Fibroblast of lung (primary cell): ENCODE results near the gene GPSM1. TPM values are rescaled to one million over a fixed set of nuclear protein-coding genes. Genes with fewer than 3 reads are reported as not detected.

ENCODE experiments used
- DNase-seq, 2 donors: peaks; one replicate each; pipeline versions ENCODE4 v3.0.0 to v3.0.0-alpha.2; 2010; ENCODE audit warnings: low read depth in 2 of 2
- H2AFZ ChIP-seq: 2 replicates; pipeline ENCODE4 v1.5.1; 2012; ENCODE audit warnings: low read length, control low read depth, inconsistent platforms
- H3K27ac ChIP-seq: 2 replicates; pipeline ENCODE4 v1.5.1; 2011; ENCODE audit warnings: low read length, control low read depth; ENCODE audit not compliant: insufficient read depth
- H3K27me3 ChIP-seq: 2 replicates; pipeline ENCODE4 v1.5.1; 2011; ENCODE audit warnings: mild to moderate bottlenecking, low read length; ENCODE audit not compliant: control insufficient read depth, insufficient read depth
- H3K36me3 ChIP-seq: 2 replicates; pipeline ENCODE4 v1.5.1; 2011; ENCODE audit warnings: low read length; ENCODE audit not compliant: control insufficient read depth, insufficient read depth
- H3K4me1 ChIP-seq: 2 replicates; pipeline ENCODE4 v1.5.1; 2011; ENCODE audit warnings: low read length; ENCODE audit not compliant: control insufficient read depth, insufficient read depth; ENCODE audit errors: extremely low read depth
- H3K4me2 ChIP-seq: 2 replicates; pipeline ENCODE4 v1.5.1; 2011; ENCODE audit warnings: low read length, control low read depth; ENCODE audit not compliant: insufficient read depth; ENCODE audit errors: extremely low read depth
- H3K4me3 ChIP-seq, 4 experiments: fragments of 200-600 bp in 1 of 4; sonication (generic) in 1 of 4; replicated peaks in 1 of 4; 2 replicates each; pipeline ENCODE4 v1.5.1; 2011 to 2016; ENCODE audit warnings: low read length in 4 of 4, low read depth in 3 of 4, mild to moderate bottlenecking in 3 of 4, control low read depth in 2 of 4, inconsistent platforms in 1 of 4, mixed read lengths in 1 of 4; ENCODE audit not compliant: insufficient read depth in 1 of 4; ENCODE audit errors: control extremely low read depth in 1 of 4
- H3K79me2 ChIP-seq: 2 replicates; pipeline ENCODE4 v1.5.1; 2012; ENCODE audit warnings: mild to moderate bottlenecking, low read length, inconsistent platforms; ENCODE audit not compliant: control insufficient read depth, insufficient read depth
- H3K9ac ChIP-seq: 2 replicates; pipeline ENCODE4 v1.5.1; 2011; ENCODE audit warnings: mild to moderate bottlenecking, low read length, control low read depth; ENCODE audit not compliant: insufficient read depth
- H3K9me3 ChIP-seq: 2 replicates; pipeline ENCODE4 v1.5.1; 2012; ENCODE audit warnings: low read depth, low read length; ENCODE audit not compliant: control insufficient read depth, insufficient read depth
- H4K20me1 ChIP-seq: 2 replicates; pipeline ENCODE4 v1.5.1; 2011; ENCODE audit warnings: low read length; ENCODE audit not compliant: control insufficient read depth, insufficient read depth; ENCODE audit errors: extremely low read depth
- EZH2 ChIP-seq: IDR thresholded peaks from 2 replicates; pipeline ENCODE4 v1.5.1; 2012; ENCODE audit warnings: low read length, control low read depth, mild to moderate bottlenecking; ENCODE audit errors: missing control alignments
- polyA plus RNA-seq, 2 donors: library from polyadenylated mRNA; depleted of rRNA in 1 of 2; stranded (reverse) in 1 of 2; unstranded in 1 of 2; fragments of >200 nt; gene quantifications; 2 replicates each; pipeline ENCODE4 v1.2.1, GENCODE V29; 2011 to 2012; ENCODE audit warnings: missing spikeins in 1 of 2
- total RNA-seq: library from RNA; depleted of rRNA; stranded (reverse); fragments of >200 nt; gene quantifications from 2 replicates; pipeline ENCODE4 v1.2.1, GENCODE V29; 2014
- TF ChIP-seq, protein P1 (sequence below), 2 donors: IDR thresholded peaks in 1 of 2; conservative IDR thresholded peaks in 1 of 2; 1 replicate in 1 of 2; 2 replicates in 1 of 2; pipeline ENCODE4 v1.5.1; 2011 to 2012; ENCODE audit warnings: low read length in 2 of 2, control low read depth in 1 of 2, inconsistent platforms in 1 of 2, low read depth in 1 of 2, mild to moderate bottlenecking in 1 of 2

GPSM1 gene
- total and polyA plus RNA-seq, 2 donors (not counting 1 experiment from before 2014, with no cell fraction given), result 15.8 to 60.3 TPM

DNA sequence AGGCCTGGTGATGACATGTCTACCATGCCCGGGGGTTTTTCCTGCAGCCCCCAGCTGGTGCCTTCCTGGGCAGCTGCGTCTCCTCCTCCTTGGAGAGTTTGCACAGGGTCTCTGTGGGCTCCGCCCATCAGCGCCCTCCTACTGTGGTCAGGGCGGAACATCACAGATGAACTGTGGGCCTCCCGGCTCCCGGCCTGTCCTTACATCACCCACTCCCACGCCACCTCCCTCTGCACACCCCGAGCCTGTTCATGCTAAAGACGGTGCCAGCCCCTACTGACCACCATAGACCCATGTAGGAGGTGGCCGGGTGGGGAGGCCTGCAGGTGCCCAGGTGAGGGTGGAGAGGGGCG is 12.6 kb downstream of the GPSM1 start:
- H3K4me2 ChIP-seq, result no peak overlapping the region
- H3K36me3 ChIP-seq, result peaks cover 55% of the 10 kb centered on the region
- no peaks in the 10 kb centered on the region for H3K79me2 ChIP-seq
- no peak overlapping the region for H3K9ac ChIP-seq
- no peak overlapping the region for H2AFZ ChIP-seq
- H3K4me1 ChIP-seq, result peaks cover 7% of the 10 kb centered on the region
- H3K9me3 ChIP-seq, result no peaks in the 10 kb centered on the region
- H3K4me3 ChIP-seq, result no peak overlapping the region
- no peak overlapping the region for H3K27ac ChIP-seq
- DNase-seq, result no peak
- H4K20me1 ChIP-seq, result no peaks in the 10 kb centered on the region
- TF ChIP-seq, protein P1, sequence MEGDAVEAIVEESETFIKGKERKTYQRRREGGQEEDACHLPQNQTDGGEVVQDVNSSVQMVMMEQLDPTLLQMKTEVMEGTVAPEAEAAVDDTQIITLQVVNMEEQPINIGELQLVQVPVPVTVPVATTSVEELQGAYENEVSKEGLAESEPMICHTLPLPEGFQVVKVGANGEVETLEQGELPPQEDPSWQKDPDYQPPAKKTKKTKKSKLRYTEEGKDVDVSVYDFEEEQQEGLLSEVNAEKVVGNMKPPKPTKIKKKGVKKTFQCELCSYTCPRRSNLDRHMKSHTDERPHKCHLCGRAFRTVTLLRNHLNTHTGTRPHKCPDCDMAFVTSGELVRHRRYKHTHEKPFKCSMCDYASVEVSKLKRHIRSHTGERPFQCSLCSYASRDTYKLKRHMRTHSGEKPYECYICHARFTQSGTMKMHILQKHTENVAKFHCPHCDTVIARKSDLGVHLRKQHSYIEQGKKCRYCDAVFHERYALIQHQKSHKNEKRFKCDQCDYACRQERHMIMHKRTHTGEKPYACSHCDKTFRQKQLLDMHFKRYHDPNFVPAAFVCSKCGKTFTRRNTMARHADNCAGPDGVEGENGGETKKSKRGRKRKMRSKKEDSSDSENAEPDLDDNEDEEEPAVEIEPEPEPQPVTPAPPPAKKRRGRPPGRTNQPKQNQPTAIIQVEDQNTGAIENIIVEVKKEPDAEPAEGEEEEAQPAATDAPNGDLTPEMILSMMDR (conservative IDR thresholded peaks at IDR 0.05 in 1 of 2, IDR thresholded peaks at IDR 0.05 in 1 of 2; ENCODE audit: low read depth in 1 of 2, low read length in 2 of 2), result no peak
- TF ChIP-seq EZH2, result no peak
- H3K27me3 ChIP-seq, result no peaks in the 10 kb centered on the region

DNA sequence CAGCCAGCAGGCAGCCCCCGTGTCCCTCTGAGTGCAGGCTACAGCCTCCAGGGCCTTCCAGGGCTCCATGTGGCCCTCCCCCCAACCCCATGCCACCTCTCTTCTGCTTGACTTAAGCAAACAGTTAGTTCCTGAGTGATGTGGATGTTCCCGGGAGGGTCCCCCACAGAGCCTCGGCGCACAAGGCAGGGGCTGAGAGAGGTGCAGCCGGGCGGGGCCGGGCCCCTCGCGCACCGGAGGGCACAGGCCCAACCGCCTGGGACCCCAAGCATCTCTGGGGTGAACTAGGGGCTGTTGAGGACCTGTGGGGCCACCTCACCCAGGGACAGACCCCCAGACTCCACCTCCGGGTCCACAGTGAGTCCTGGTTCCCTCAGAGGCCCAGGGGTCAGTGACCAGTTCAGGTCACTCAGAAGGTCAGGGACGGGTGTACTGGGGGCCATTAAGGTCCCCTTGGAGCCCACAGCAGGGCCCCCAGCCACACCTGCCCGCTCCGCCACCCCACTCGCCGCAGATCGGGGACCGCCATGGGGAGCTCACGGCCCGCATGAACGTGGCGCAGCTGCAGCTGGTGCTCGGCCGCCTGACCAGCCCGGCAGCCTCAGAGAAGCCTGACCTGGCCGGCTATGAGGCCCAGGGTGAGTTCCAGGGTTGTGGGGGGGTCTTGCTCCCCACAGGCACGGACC is 13.2 kb downstream of the GPSM1 start:
- no peak overlapping the region for H3K27ac ChIP-seq
- peaks cover 52% of the 10 kb centered on the region for H3K36me3 ChIP-seq
- H3K4me2 ChIP-seq, result no peak overlapping the region
- H3K79me2 ChIP-seq, result no peaks in the 10 kb centered on the region
- peaks cover 13% of the 10 kb centered on the region for H3K4me1 ChIP-seq
- H3K9ac ChIP-seq, result no peak overlapping the region
- DNase-seq, result no peak
- TF ChIP-seq, protein P1 (conservative IDR thresholded peaks at IDR 0.05 in 1 of 2, IDR thresholded peaks at IDR 0.05 in 1 of 2; ENCODE audit: low read depth in 1 of 2, low read length in 2 of 2), result no peak
- TF ChIP-seq EZH2, result no peak
- no peaks in the 10 kb centered on the region for H4K20me1 ChIP-seq
- no peak overlapping the region for H3K4me3 ChIP-seq
- H3K27me3 ChIP-seq, result no peaks in the 10 kb centered on the region
- H2AFZ ChIP-seq, result no peak overlapping the region
- no peaks in the 10 kb centered on the region for H3K9me3 ChIP-seq

DNA sequence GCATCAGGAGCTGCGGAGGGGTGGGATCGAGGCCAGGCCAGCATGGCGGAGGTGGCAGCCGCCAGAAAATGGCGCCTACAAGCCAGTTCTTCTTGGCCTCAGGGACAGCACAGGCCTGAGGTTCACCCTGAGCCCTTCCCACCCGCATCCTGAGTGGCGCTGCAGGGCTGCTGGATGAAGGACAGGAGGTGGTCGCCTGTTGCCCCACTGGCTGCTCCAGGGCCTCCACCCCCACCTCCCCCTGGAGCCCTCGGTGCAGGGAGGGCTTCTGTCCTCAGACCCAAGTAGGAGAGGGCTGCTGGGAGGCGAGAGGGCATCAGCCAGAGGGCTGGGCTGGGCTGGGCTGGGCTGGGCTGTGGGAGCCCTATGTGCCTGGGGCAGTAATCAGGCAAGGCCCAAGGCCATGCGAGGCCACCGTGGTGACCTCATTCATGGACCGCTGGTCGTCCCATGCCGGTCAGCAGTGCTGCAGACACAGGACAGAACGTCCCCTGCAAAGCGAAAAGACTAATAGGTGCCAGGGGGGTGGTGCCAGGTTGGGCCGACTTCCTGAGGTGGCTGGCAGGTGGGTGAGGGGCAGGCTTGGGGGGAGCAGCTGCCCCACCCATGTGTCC is 13.8 kb downstream of the GPSM1 start:
- TF ChIP-seq EZH2, result no peak
- TF ChIP-seq, protein P1 (conservative IDR thresholded peaks at IDR 0.05 in 1 of 2, IDR thresholded peaks at IDR 0.05 in 1 of 2; ENCODE audit: low read depth in 1 of 2, low read length in 2 of 2), result no peak

More for the DNA sequence above, 13.8 kb downstream of the GPSM1 start:
- Histone ChIP-seq H3K4me1 (peaks cover 20% of the 10 kb centered on the region), H3K36me3 (peaks cover 49% of the 10 kb centered on the region), H3K4me3 (no peak overlapping the region), H4K20me1 (no peaks in the 10 kb centered on the region), H2AFZ (no peak overlapping the region), H3K79me2 (no peaks in the 10 kb centered on the region), H3K4me2 (no peak overlapping the region), H3K27ac (no peak overlapping the region), H3K9me3 (no peaks in the 10 kb centered on the region), H3K27me3 (no peaks in the 10 kb centered on the region), H3K9ac (no peak overlapping the region)
- DNase-seq, result no peak
